Neutrophil (primary cell): ENCODE measurements around the gene HPS1.

Experiments used
- H3K27ac ChIP-seq: fragments of 200-600 bp; sonication (generic); 2 replicates; pipeline ENCODE4 v1.5.1; 2016; ENCODE audit warnings: mild to moderate bottlenecking, moderate library complexity
- H3K27me3 ChIP-seq: fragments of 200-600 bp; sonication (generic); 2 replicates; pipeline ENCODE4 v1.6.0; 2016; ENCODE audit warnings: mild to moderate bottlenecking
- H3K36me3 ChIP-seq: fragments of 200-600 bp; sonication (generic); 2 replicates; pipeline ENCODE4 v1.5.1; 2017
- H3K4me1 ChIP-seq, 2 experiments: fragments of 200-600 bp in 1 of 2; sonication (generic) in 1 of 2; 1 replicate in 1 of 2; 2 replicates in 1 of 2; pipeline versions ENCODE4 v1.5.1 to v1.6.1; 2013 to 2016; ENCODE audit warnings: low read depth in 1 of 2, low read length in 1 of 2, mild to moderate bottlenecking in 1 of 2, moderate library complexity in 1 of 2; ENCODE audit not compliant: control insufficient read depth in 1 of 2, insufficient read depth in 1 of 2
- H3K4me3 ChIP-seq, 2 experiments: fragments of 200-600 bp in 1 of 2; sonication (generic) in 1 of 2; 1 replicate in 1 of 2; 2 replicates in 1 of 2; pipeline ENCODE4 v1.5.1; 2013 to 2016; ENCODE audit warnings: low read depth in 1 of 2, low read length in 1 of 2, mild to moderate bottlenecking in 1 of 2, moderate library complexity in 1 of 2
- H3K9me3 ChIP-seq: fragments of 200-600 bp; sonication (generic); 2 replicates; pipeline ENCODE4 v1.5.1; 2016
- TF ChIP-seq, protein P1 (sequence below): fragments of 200-600 bp; sonication (generic); IDR thresholded peaks from 2 replicates; pipeline ENCODE4 v1.5.1; 2016; ENCODE audit warnings: antibody characterized with exemption

The HPS1 gene

DNA sequence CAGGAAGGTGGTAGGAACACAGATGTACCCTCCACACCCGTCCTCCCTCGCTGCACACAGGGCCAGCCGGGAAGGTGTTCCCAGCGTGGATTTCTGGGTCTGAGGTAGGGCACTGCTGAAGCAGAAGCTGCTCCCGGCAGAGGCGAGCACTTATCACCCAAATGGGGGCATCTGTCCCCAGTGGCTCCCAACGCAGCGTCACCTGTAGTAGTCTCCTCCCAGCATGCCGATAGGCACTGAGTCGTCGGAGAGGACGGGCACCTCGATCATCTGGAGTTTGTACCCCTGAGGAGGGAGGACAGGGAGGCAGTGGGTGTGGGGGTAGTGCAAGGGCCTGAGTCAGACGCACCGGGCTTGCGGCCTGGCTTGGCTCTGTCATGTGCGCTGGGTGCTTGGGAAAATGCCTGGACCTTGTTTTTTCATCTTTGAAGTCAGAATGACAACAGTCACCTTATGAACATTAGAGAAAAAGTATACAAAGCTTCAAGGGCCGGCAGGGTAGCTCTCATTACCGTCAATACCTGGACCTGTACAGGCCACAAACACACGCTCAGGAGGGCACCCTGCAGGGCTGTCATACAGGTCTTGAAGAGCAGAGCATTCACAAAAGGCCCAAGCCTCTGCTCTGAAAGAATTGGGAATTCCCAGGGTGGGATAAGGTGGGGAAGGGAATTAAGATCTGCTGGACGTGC lies 28.6 kb downstream of the HPS1 start:
- Histone ChIP-seq H3K4me3 (no peak overlapping the region), H3K27ac (no peak overlapping the region), H3K27me3 (no peaks in the 10 kb centered on the region), H3K9me3 (no peaks in the 10 kb centered on the region), H3K4me1 (peaks cover 0 to 4% of the 10 kb centered on the region in 2 experiments), H3K36me3 (peaks cover 87% of the 10 kb centered on the region)
- TF ChIP-seq, protein P1, sequence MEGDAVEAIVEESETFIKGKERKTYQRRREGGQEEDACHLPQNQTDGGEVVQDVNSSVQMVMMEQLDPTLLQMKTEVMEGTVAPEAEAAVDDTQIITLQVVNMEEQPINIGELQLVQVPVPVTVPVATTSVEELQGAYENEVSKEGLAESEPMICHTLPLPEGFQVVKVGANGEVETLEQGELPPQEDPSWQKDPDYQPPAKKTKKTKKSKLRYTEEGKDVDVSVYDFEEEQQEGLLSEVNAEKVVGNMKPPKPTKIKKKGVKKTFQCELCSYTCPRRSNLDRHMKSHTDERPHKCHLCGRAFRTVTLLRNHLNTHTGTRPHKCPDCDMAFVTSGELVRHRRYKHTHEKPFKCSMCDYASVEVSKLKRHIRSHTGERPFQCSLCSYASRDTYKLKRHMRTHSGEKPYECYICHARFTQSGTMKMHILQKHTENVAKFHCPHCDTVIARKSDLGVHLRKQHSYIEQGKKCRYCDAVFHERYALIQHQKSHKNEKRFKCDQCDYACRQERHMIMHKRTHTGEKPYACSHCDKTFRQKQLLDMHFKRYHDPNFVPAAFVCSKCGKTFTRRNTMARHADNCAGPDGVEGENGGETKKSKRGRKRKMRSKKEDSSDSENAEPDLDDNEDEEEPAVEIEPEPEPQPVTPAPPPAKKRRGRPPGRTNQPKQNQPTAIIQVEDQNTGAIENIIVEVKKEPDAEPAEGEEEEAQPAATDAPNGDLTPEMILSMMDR, result no peak

DNA sequence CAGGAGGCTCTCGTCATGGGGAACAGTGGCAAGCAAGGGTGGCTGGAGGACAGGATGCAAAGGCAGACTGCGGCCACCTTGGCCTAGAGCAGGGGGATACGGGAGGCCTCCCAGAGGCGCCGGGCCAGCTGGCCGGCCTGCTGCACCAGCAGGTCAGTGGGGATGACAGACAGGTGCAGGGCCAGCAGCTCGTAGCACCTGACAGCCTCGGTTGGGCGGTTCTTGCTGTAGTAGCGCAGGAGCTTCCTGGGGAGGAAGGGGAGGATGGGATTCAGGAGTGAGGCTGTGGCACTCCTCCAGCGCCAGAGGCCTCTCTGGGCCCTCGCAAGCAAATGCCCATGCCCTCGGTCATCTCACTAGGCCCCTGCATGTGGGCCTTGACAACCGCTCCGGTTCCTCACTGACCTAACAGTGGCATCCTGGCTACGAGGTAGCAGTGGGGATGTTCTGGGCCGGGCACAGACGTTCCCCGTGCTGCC lies 29.2 kb downstream of the HPS1 start:
- no peak overlapping the region for H3K4me3 ChIP-seq
- peaks cover 81% of the 10 kb centered on the region for H3K36me3 ChIP-seq
- TF ChIP-seq, protein P1, result no peak
- H3K27ac ChIP-seq, result no peak overlapping the region
- peaks cover 0 to 4% of the 10 kb centered on the region in 2 experiments for H3K4me1 ChIP-seq
- H3K9me3 ChIP-seq, result no peaks in the 10 kb centered on the region
- H3K27me3 ChIP-seq, result no peaks in the 10 kb centered on the region

DNA sequence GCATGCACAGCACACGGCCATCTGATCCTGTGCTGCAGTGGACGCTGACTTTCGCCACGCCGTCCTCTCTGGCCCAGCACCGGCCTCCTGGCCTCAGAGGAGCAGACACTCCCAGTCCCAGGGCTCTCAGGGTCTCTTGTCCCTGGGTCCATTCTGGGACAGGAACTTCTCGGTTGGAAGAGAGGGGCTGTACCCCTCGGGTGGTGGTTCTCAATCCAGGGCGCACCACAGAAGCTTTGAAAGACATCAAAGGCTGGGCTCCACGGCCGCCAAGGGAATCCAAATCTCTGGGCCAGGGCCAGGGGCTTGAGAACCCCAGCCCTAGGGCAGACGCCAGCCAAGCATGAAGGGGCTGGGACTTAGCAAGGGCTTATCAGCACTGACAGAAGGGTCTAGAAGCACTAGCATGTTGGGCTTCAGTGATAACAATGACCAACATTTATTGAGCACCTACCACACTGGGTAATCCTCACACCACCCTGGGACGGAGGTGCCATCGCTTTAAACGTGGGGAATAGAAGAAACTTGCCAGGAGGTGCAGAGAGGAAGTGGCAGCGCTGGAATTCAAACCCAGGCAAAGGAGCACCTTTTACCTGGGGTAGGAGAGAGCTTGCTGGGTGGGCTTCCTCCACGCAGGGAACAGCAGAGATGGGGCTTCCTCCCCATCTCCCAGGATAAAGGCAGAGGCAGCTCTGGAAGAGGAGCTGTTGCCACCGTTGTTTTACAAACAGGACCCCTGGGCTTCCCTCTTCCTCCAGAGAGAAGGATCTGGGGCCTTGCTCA lies 29.9 kb downstream of the HPS1 start:
- TF ChIP-seq, protein P1, result no peak
- Histone ChIP-seq H3K27me3 (no peaks in the 10 kb centered on the region), H3K9me3 (no peaks in the 10 kb centered on the region), H3K36me3 (peaks cover 74% of the 10 kb centered on the region), H3K4me1 (peaks cover 0 to 4% of the 10 kb centered on the region in 2 experiments), H3K27ac (no peak overlapping the region), H3K4me3 (no peak overlapping the region)

DNA sequence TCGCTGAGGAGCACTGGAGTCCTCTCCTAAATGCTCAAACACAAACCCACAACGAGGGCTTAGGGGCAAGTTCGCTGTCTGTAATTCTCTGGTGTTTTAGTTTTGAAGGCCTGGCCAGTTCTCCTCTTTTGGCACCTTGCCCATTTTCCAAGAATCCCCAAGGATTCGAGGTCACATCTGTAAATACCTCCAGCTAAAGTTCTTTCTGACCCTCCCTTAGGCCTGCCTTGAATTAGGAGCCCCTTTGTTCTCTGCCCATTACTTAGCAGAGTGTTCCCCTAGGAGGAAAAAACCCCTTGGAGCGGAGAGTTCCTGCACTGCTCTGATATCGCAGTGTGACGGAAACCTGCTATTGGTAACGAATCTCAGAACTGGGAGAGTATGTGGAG lies 31.0 kb downstream of the HPS1 start:
- Histone ChIP-seq H3K9me3 (no peaks in the 10 kb centered on the region), H3K27ac (no peak overlapping the region), H3K36me3 (peaks cover 63% of the 10 kb centered on the region), H3K4me3 (no peak overlapping the region), H3K27me3 (no peaks in the 10 kb centered on the region), H3K4me1 (peaks cover 0 to 4% of the 10 kb centered on the region in 2 experiments)
- TF ChIP-seq, protein P1, result no peak

DNA sequence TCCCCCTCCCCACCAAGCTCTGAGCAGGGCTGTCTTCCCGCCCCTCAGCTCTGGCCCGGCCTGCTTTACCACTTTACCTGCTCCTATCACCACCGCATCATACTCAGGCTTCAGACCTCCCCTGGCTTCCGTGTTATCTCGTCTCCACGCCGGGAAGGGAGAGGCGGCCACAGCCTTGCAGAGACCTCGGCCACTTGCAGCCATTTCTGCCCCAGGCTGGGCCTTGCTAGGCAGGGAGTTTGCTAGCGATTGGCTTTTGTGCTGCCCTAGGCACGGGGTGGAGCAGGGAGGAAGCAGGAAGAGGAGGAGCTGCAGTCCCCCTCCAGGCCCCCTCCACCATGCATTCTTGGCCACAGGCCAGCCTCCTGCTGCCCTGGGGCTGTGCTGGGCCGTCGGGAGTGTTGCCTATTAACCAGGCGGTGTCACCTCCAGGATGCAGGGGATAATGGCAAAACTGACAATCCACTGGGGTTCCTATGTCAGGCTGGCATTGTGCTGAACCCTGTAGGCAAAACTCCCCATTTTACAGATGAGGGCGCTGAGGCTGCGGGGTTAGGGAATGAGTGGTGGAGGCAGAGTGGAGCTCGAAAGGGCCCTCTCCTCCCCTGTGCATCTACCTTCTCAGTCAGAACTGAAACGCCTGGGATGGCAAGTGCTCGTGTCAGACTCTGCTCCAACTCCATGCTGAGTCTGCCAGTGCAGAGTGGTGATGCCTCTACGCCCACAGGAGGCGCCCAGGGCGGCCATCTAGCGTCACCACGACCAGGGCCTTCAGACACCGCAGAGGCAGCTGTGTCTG lies 31.6 kb downstream of the HPS1 start, which contains the start of gene PYROXD2:
Gene PYROXD2 (minus strand): TSS at position 251 of the 799 bp plus-strand sequence. CDS start 47 bp downstream, at position 204.
- no peak within 1 kb of the TSS for H3K4me3 ChIP-seq
- no peaks in the 10 kb centered on the region for H3K27me3 ChIP-seq
- H3K4me1 ChIP-seq, result peaks cover 0 to 4% of the 10 kb centered on the region in 2 experiments
- no peaks in the 10 kb centered on the region for H3K9me3 ChIP-seq
- TF ChIP-seq, protein P1, result no peak
- H3K27ac ChIP-seq, result peak within 1 kb of the TSS; percentile 16
- H3K36me3 ChIP-seq, result peaks cover 57% of the 10 kb centered on the region
